SK-N-MC (cell line): ENCODE data around the gene DCTN2.

Experiments used
- EZH2 ChIP-seq: fragments of 200-600 bp; sonication (generic); IDR thresholded peaks from one replicate; pipeline ENCODE4 v1.6.1; 2017; ENCODE audit warnings: antibody characterized with exemption
- POLR2AphosphoS5 ChIP-seq: IDR thresholded peaks from 2 replicates; pipeline ENCODE4 v1.6.1; 2012; ENCODE audit warnings: mild to moderate bottlenecking, low read depth, low read length, borderline replicate concordance

DNA sequence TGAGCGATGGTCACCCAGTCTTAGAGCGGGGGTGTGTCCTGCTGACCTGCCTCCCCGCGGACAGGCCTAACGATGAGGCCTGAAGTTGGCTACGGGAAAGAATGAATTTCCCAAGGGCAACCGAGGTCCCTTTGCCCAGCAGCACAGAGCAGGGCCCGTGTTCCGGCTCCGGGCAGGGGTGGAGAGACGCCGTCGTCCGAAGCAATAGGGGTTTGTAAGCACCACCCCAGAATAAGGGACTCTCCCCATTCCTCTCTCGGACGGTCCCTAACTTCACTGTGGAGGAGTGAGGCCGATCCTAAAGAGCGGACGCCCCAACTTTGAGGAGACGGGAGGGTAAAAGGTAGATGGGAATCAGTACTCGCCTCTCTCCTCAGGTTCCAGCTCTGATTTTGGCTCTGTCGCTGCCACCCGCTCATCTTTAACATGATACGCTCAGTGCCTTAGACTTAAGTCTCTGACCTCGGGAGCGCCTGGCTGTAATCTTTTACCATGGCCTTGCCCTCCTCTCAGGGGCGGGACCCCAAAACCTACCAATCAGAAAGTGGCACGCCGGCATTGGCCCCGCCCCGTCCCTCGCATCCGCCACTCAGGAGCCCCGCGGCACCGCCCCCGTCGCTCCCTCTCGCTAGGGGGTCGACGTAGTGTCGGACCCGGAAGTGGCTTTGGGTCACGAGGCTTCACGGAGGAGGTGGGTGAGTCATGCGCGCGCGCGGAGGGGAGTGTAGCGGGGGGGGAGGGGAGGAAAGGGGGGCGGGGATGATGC, 26.8 kb downstream of the DCTN2 start, which contains the start of gene DDIT3:
- peak; percentile 99 for TF ChIP-seq POLR2AphosphoS5
- TF ChIP-seq EZH2: no peak
